GM12878 (cell line): Measurements from ENCODE around the gene NDUFB1. TPM values are rescaled to one million over a fixed set of nuclear protein-coding genes. Genes with fewer than 3 reads are reported as not detected.

Source experiments
- ATAC-seq: fragments of 200-7000 bp; cut with Tn5 transposase; 3 replicates; pipeline ENCODE4 v1.9.1; 2020; ENCODE audit warnings: mild to moderate bottlenecking, moderate library complexity
- BruUV-seq: library from RNA; stranded (reverse); fragments of 400-500 nt; replicated peaks from 2 replicates; lab custom pipeline; 2021; lab: Mats Ljungman, UMichigan
- CTCF ChIA-PET: fragments of 300-600 bp; sonication (Branson Sonifier 250); formaldehyde crosslinking; extraction: SDS; loops from one replicate; lab custom pipeline; 2021; ENCODE audit warnings: inconsistent platforms; lab: Yijun Ruan, JAX
- POLR2A ChIA-PET: fragments of 350-600 bp; formaldehyde crosslinking; extraction: SDS; loops from one replicate; lab custom pipeline; 2021; ENCODE audit warnings: inconsistent platforms; lab: Charles Lee
- RAD21 ChIA-PET: fragments of 300-600 bp; sonication (Branson Sonifier 250); formaldehyde crosslinking; loops from one replicate; lab custom pipeline; 2023; ENCODE audit warnings: antibody characterized with exemption; ENCODE audit not compliant: unreplicated experiment; lab: Charles Lee
- SMC1A ChIA-PET: fragments of 300-600 bp; sonication (Branson Sonifier 250); formaldehyde crosslinking; loops from one replicate; lab custom pipeline; 2023; ENCODE audit not compliant: unreplicated experiment, uncharacterized antibody; lab: Charles Lee
- DNase-seq: peaks from one replicate; pipeline ENCODE4 v3.0.0-alpha.2; 2011; ENCODE audit warnings: low read depth, low spot score
- FAIRE-seq: peaks from 3 replicates; lab custom pipeline; 2011; peaks lifted over from hg19 to GRCh38; lab: Jason Lieb, UNC
- H2AFZ ChIP-seq: 2 replicates; pipeline ENCODE4 v1.6.0; 2011; ENCODE audit warnings: low read depth, low read length, control low read depth; ENCODE audit not compliant: control insufficient read depth
- H3K27ac ChIP-seq: 2 replicates; pipeline ENCODE4 v1.5.1; 2011; ENCODE audit warnings: control low read depth; ENCODE audit not compliant: control insufficient read depth, insufficient read depth
- H3K27me3 ChIP-seq, 2 experiments: replicated peaks in 1 of 2; 2 replicates each; pipeline versions ENCODE4 v1.6.0 to v1.6.1; 2011; ENCODE audit warnings: low read length in 1 of 2; ENCODE audit not compliant: control insufficient read depth in 2 of 2, insufficient read depth in 2 of 2
- H3K36me3 ChIP-seq, 2 experiments: 2 replicates each; pipeline ENCODE4 v1.5.1; 2011; ENCODE audit warnings: low read length in 1 of 2; ENCODE audit not compliant: control insufficient read depth in 2 of 2, insufficient read depth in 2 of 2
- H3K4me1 ChIP-seq: 2 replicates; pipeline ENCODE4 v1.6.1; 2011; ENCODE audit warnings: mild to moderate bottlenecking, low read length, moderate library complexity, mixed read lengths; ENCODE audit not compliant: control insufficient read depth, insufficient read depth
- H3K4me2 ChIP-seq: 2 replicates; pipeline ENCODE4 v1.6.0; 2011; ENCODE audit warnings: control low read depth; ENCODE audit not compliant: control insufficient read depth, insufficient read depth
- H3K4me3 ChIP-seq: fragments of 200-600 bp; sonication (generic); 2 replicates; pipeline ENCODE4 v1.5.1; 2016
- H3K79me2 ChIP-seq: 2 replicates; pipeline ENCODE4 v1.6.0; 2011; ENCODE audit warnings: low read length; ENCODE audit not compliant: control insufficient read depth, insufficient read depth
- H3K9ac ChIP-seq: 2 replicates; pipeline ENCODE4 v1.8.0; 2011; ENCODE audit warnings: low read length, control low read depth, mixed read lengths; ENCODE audit not compliant: control insufficient read depth, insufficient read depth
- H3K9me3 ChIP-seq: replicated peaks from 3 replicates; pipeline ENCODE4 v1.5.1; 2011; ENCODE audit warnings: mild to moderate bottlenecking, low read length; ENCODE audit not compliant: control insufficient read depth, insufficient read depth
- H4K20me1 ChIP-seq: 2 replicates; pipeline ENCODE4 v1.6.0; 2011; ENCODE audit not compliant: control insufficient read depth, insufficient read depth
- BCLAF1 ChIP-seq: fragments of 450-650 bp; IDR thresholded peaks from 2 replicates; pipeline ENCODE4 v1.6.1; 2017; ENCODE audit warnings: antibody characterized with exemption, mild to moderate bottlenecking, moderate library complexity
- HDAC2 ChIP-seq: fragments of 200-600 bp; sonication (generic); IDR thresholded peaks from 2 replicates; pipeline ENCODE4 v1.6.1; 2017
- HDGF ChIP-seq: fragments of 450-650 bp; IDR thresholded peaks from 2 replicates; pipeline ENCODE4 v1.6.1; 2016; ENCODE audit warnings: antibody characterized with exemption
- JUND ChIP-seq: IDR thresholded peaks from 2 replicates; pipeline ENCODE4 v1.6.1; 2012; ENCODE audit warnings: low read depth, mild to moderate bottlenecking, low read length, improper control_type of control experiment, moderate library complexity
- PAX5 ChIP-seq: IDR thresholded peaks from 2 replicates; pipeline ENCODE4 v1.6.1; 2011; ENCODE audit warnings: low read depth, low read length, borderline replicate concordance
- PAX8 ChIP-seq: fragments of 450-650 bp; IDR thresholded peaks from 2 replicates; pipeline ENCODE4 v1.6.1; 2017; ENCODE audit warnings: mild to moderate bottlenecking, moderate library complexity
- SMC3 ChIP-seq: IDR thresholded peaks from 2 replicates; pipeline ENCODE4 v1.6.1; 2011; ENCODE audit warnings: low read length, improper control_type of control experiment, borderline replicate concordance
- WGBS: methylation state at CpG from one replicate; pipeline ENCODE4 v1.1.6; 2016; ENCODE audit warnings: low lambda C conversion rate; ENCODE audit not compliant: insufficient replicate concordance, insufficient coverage; ENCODE audit errors: missing lambda C conversion rate; 5-methylcytosine and 5-hydroxymethylcytosine counted together
- in situ Hi-C: fragments of 300-500 bp; cut with MboI; formaldehyde crosslinking; loops from 9 replicates; pipeline ENCODE4 v1.14.3; 2018; ENCODE audit warnings: mixed read lengths
- intact Hi-C: fragments of 100-400 bp; cut with micrococcal nuclease; formaldehyde crosslinking; loops from one replicate; pipeline ENCODE4 v1.14.2; 2022; ENCODE audit not compliant: unreplicated experiment
- polyA plus RNA-seq, 11 experiments: library from polyadenylated mRNA; depleted of rRNA in 4 of 11; unstranded in 6 of 11; stranded (reverse) in 5 of 11; fragments of >200 nt; fragmentation: Nextera tagmentation in 4 of 11; fragmentation: Illumina TruSeq in 1 of 11; extraction: Ambion mirVana in 4 of 11; extraction: Trizol in 1 of 11; gene quantifications; 1 replicate in 1 of 11; 2 replicates in 10 of 11; pipeline versions ENCODE4 v1.2.1 to v1.2.3, GENCODE V29; 2011 to 2016; ENCODE audit warnings: inconsistent platforms in 2 of 11, missing spikeins in 2 of 11, low read depth in 1 of 11
- total RNA-seq, 4 experiments: library from RNA; depleted of rRNA in 3 of 4; stranded (reverse); fragments of >200 nt in 3 of 4; fragmentation: Illumina TruSeq in 1 of 4; extraction: Trizol in 1 of 4; gene quantifications; 2 replicates each; pipeline versions ENCODE4 v1.2.1 to v1.2.3, GENCODE V29; 2013 to 2021

Gene NDUFB1
- total and polyA plus RNA-seq, 10 of the 15 experiments (the other 5 are each of a cell fraction or from before 2014, with no cell fraction given): 132 to 919 (median 561) TPM

GRCh38 chr14:92121670-92122350, at the start of gene NDUFB1, which contains the start of gene CPSF2 (continued):
- peak; percentile 95 for TF ChIP-seq BCLAF1
- no peak; the same call in 1 of the 2 replicates for TF ChIP-seq SMC3

- WGBS: 97% methylated on average over 2 of the region's 2 CpGs
- BruUV-seq: no TSS peak
- H3K9ac ChIP-seq: no peak overlapping the region
- H2AFZ ChIP-seq: no peak overlapping the region
- TF ChIP-seq HDAC2: no peak
- TF ChIP-seq PAX5: no peak
- no peak for TF ChIP-seq HDGF
- no peak for TF ChIP-seq JUND
- TF ChIP-seq PAX8: no peak
- TF ChIP-seq, all 136 proteins: peak for 0
- Histone ChIP-seq H3K4me1 (no peaks in the 10 kb centered on the region), H3K4me3 (no peak overlapping the region), H3K27ac (no peak overlapping the region), H3K79me2 (no peaks in the 10 kb centered on the region), H3K27me3 (no peaks in the 10 kb centered on the region), H3K36me3 (peaks cover 0 to 22% of the 10 kb centered on the region in 2 experiments; a peak in 2 of 4 replicates), H4K20me1 (no peaks in the 10 kb centered on the region), H3K4me2 (no peak overlapping the region), H3K9me3 (no peaks in the 10 kb centered on the region)
- ChIA-PET RAD21 (no interaction called here), SMC1A (no interaction called here), CTCF (no interaction called here), POLR2A (no interaction called here)
- no peak for DNase-seq
- in situ Hi-C loops (no loop called here), intact Hi-C loops (no loop called here)
- FAIRE-seq: peak; percentile 44
- no peak for ATAC-seq
These were observed 43.5 kb upstream of the NDUFB1 start for GRCh38 chr14:92164958-92165357.
